ENCODE measurements around the gene MCOLN2.
"Not testable (repeated sequence)": the region's sequence is repeated elsewhere in the genome, so short reads cannot be mapped to it uniquely, and the experiment has no call there.

MCOLN2 gene

DNA sequence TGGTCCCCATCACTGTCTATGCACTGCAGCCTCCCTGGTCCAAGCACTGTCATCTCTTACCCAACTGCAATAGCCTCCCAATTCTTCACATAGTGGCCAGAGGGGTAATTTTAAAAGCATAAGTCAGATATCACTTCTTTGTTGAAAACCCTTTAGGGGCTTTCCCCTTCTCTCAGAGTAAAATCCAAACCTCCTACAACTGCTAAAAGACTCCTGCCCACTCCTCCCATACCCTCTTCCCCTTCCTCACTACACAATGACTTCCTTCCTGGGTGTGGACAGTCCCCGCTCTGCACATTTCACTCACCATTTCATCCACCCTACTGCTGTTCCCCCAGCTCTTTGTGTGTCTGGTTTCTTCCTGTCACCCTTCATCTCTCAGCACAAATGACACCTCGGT lies 8.3 kb downstream of the MCOLN2 start:
- POLR2A ChIA-PET = no interaction called here
- CTCF ChIA-PET = no interaction called here
- H3K4me1 ChIP-seq (ENCODE audit: control insufficient read depth, insufficient read depth, low read length) = no peaks in the 10 kb centered on the region

DNA sequence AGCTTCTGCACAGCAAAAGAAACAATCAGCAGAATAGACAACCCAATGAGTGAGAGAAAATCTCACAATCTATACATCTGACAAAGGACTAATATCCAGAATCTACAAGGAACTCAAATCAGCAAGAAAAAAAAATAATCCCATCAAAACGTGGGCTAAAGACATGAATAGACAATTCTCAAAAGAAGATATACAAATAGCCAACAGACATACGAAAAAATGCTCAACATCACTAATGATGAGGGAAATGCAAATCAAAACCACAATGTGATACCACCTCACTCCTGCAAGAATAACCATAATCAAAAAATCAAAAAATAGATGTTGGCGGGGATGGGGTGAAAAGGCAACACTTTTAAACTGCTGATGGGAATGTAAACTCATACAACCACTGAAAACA lies 10.4 kb downstream of the MCOLN2 start:
- CTCF ChIA-PET = interaction anchor here (0.6 kb wide), 1 partner anchor 41 kb away, joined by 3 read pairs; no protein-coding TSS in a partner anchor
- TF ChIP-seq ZNF558 (tag by site-specific recombination; IDR thresholded peaks at IDR 0.05) = peak; percentile 91
- H3K4me1 ChIP-seq (ENCODE audit: control insufficient read depth, insufficient read depth, low read length); H3K4me3 ChIP-seq (ENCODE audit: low read depth, low read length); H3K9me3 ChIP-seq (ENCODE audit: control insufficient read depth, insufficient read depth, low read depth, low read length); H3K27ac ChIP-seq (ENCODE audit: extremely low read depth, low read depth, low read length); POLR2A ChIA-PET; H3K36me3 ChIP-seq (ENCODE audit: control insufficient read depth in 2 of 2, insufficient read depth in 1 of 2, low read length in 2 of 2): not testable (repeated sequence)

More for the DNA sequence above, 8.3 kb downstream of the MCOLN2 start:
- no peak overlapping the region for H3K4me3 ChIP-seq (ENCODE audit: low read depth, low read length)
- H3K36me3 ChIP-seq (ENCODE audit: control insufficient read depth in 2 of 2, insufficient read depth in 1 of 2, low read length in 2 of 2) = no peaks in the 10 kb centered on the region
- TF ChIP-seq ZNF571 (tag by site-specific recombination; IDR thresholded peaks at IDR 0.05) (no peak), PRDM1 (tag by site-specific recombination; IDR thresholded peaks at IDR 0.05) (no peak), ZNF600 (tag by site-specific recombination; IDR thresholded peaks at IDR 0.05) (no peak), HOXC10 (CRISPR knock-in tag; IDR thresholded peaks at IDR 0.05) (no peak), KLF9 (tag by site-specific recombination; IDR thresholded peaks at IDR 0.05; ENCODE audit: low read depth) (no peak), ZNF416 (tag by site-specific recombination; IDR thresholded peaks at IDR 0.05) (no peak), ZNF560 (tag by site-specific recombination; IDR thresholded peaks at IDR 0.05; ENCODE audit: borderline replicate concordance) (no peak)
- TF ChIP-seq, protein P1, sequence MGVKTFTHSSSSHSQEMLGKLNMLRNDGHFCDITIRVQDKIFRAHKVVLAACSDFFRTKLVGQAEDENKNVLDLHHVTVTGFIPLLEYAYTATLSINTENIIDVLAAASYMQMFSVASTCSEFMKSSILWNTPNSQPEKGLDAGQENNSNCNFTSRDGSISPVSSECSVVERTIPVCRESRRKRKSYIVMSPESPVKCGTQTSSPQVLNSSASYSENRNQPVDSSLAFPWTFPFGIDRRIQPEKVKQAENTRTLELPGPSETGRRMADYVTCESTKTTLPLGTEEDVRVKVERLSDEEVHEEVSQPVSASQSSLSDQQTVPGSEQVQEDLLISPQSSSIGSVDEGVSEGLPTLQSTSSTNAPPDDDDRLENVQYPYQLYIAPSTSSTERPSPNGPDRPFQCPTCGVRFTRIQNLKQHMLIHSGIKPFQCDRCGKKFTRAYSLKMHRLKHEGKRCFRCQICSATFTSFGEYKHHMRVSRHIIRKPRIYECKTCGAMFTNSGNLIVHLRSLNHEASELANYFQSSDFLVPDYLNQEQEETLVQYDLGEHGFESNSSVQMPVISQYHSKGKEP (tag by site-specific recombination; IDR thresholded peaks at IDR 0.05) = no peak
- TF ChIP-seq, protein P2, sequence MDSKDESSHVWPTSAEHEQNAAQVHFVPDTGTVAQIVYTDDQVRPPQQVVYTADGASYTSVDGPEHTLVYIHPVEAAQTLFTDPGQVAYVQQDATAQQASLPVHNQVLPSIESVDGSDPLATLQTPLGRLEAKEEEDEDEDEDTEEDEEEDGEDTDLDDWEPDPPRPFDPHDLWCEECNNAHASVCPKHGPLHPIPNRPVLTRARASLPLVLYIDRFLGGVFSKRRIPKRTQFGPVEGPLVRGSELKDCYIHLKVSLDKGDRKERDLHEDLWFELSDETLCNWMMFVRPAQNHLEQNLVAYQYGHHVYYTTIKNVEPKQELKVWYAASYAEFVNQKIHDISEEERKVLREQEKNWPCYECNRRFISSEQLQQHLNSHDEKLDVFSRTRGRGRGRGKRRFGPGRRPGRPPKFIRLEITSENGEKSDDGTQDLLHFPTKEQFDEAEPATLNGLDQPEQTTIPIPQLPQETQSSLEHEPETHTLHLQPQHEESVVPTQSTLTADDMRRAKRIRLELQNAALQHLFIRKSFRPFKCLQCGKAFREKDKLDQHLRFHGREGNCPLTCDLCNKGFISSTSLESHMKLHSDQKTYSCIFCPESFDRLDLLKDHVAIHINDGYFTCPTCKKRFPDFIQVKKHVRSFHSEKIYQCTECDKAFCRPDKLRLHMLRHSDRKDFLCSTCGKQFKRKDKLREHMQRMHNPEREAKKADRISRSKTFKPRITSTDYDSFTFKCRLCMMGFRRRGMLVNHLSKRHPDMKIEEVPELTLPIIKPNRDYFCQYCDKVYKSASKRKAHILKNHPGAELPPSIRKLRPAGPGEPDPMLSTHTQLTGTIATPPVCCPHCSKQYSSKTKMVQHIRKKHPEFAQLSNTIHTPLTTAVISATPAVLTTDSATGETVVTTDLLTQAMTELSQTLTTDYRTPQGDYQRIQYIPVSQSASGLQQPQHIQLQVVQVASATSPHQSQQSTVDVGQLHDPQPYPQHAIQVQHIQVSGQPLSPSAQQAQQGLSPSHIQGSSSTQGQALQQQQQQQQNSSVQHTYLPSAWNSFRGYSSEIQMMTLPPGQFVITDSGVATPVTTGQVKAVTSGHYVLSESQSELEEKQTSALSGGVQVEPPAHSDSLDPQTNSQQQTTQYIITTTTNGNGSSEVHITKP (tag by site-specific recombination; IDR thresholded peaks at IDR 0.05) = peak; percentile 68
- H3K9me3 ChIP-seq (ENCODE audit: control insufficient read depth, insufficient read depth, low read depth, low read length) = no peaks in the 10 kb centered on the region
- H3K27ac ChIP-seq (ENCODE audit: extremely low read depth, low read depth, low read length) = no peak overlapping the region

DNA sequence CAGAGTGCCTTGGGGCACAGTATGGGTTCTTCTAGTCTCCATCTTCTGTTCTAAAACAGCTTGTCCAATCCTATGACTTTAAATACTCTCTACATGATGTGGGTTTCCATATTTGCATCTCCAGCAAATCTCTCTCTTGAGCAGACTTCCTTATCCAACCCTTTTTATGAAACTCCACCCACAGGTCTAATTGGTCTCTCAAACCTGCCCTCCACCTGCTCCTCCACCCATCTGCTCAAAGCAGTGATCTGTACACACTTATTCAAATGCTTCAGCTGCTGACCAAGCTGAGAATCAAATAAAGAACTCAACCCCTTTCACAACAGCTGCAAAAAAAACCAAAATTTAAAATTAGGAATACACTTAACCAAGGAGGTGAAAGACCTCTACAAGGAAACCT lies 11.5 kb downstream of the MCOLN2 start:
- no peak overlapping the region for H3K27ac ChIP-seq (ENCODE audit: extremely low read depth, low read depth, low read length)
- no peaks in the 10 kb centered on the region for H3K9me3 ChIP-seq (ENCODE audit: control insufficient read depth, insufficient read depth, low read depth, low read length)
- H3K36me3 ChIP-seq (ENCODE audit: control insufficient read depth in 2 of 2, insufficient read depth in 1 of 2, low read length in 2 of 2) = no peaks in the 10 kb centered on the region
- no peak overlapping the region for H3K4me3 ChIP-seq (ENCODE audit: low read depth, low read length)
- CTCF ChIA-PET = interaction anchor here (0.9 to 1.2 kb wide), 2 partner anchors 40 to 42 kb away, joined by 3 read pairs; no protein-coding TSS in a partner anchor
- POLR2A ChIA-PET = no interaction called here
- H3K4me1 ChIP-seq (ENCODE audit: control insufficient read depth, insufficient read depth, low read length) = no peaks in the 10 kb centered on the region
- TF ChIP-seq, protein P3, sequence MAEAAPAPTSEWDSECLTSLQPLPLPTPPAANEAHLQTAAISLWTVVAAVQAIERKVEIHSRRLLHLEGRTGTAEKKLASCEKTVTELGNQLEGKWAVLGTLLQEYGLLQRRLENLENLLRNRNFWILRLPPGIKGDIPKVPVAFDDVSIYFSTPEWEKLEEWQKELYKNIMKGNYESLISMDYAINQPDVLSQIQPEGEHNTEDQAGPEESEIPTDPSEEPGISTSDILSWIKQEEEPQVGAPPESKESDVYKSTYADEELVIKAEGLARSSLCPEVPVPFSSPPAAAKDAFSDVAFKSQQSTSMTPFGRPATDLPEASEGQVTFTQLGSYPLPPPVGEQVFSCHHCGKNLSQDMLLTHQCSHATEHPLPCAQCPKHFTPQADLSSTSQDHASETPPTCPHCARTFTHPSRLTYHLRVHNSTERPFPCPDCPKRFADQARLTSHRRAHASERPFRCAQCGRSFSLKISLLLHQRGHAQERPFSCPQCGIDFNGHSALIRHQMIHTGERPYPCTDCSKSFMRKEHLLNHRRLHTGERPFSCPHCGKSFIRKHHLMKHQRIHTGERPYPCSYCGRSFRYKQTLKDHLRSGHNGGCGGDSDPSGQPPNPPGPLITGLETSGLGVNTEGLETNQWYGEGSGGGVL (tag by site-specific recombination; IDR thresholded peaks at IDR 0.05) = no peak
- no peak for TF ChIP-seq ZSCAN30 (tag by site-specific recombination; IDR thresholded peaks at IDR 0.05)
- no peak for TF ChIP-seq ZNF768 (tag by site-specific recombination; IDR thresholded peaks at IDR 0.05)
- TF ChIP-seq ZNF416 (tag by site-specific recombination; IDR thresholded peaks at IDR 0.05) = no peak
- TF ChIP-seq IKZF3 (tag by site-specific recombination; IDR thresholded peaks at IDR 0.05) = no peak
- no peak for TF ChIP-seq ZNF19 (tag by site-specific recombination; IDR thresholded peaks at IDR 0.05; ENCODE audit: low read depth)
- no peak for TF ChIP-seq SETDB1 (IDR thresholded peaks at IDR 0.05; ENCODE audit: insufficient read length, low read length)
- no peak for TF ChIP-seq TCF7L2 (IDR thresholded peaks at IDR 0.05; ENCODE audit: borderline replicate concordance, low read depth, low read length)
- no peak for TF ChIP-seq GLIS2 (tag by site-specific recombination; IDR thresholded peaks at IDR 0.05)
- TF ChIP-seq ZNF529 (tag by site-specific recombination; IDR thresholded peaks at IDR 0.05; ENCODE audit: insufficient replicate concordance) = no peak
- no peak for TF ChIP-seq ZNF596 (tag by site-specific recombination; IDR thresholded peaks at IDR 0.05)
- TF ChIP-seq, protein P4, sequence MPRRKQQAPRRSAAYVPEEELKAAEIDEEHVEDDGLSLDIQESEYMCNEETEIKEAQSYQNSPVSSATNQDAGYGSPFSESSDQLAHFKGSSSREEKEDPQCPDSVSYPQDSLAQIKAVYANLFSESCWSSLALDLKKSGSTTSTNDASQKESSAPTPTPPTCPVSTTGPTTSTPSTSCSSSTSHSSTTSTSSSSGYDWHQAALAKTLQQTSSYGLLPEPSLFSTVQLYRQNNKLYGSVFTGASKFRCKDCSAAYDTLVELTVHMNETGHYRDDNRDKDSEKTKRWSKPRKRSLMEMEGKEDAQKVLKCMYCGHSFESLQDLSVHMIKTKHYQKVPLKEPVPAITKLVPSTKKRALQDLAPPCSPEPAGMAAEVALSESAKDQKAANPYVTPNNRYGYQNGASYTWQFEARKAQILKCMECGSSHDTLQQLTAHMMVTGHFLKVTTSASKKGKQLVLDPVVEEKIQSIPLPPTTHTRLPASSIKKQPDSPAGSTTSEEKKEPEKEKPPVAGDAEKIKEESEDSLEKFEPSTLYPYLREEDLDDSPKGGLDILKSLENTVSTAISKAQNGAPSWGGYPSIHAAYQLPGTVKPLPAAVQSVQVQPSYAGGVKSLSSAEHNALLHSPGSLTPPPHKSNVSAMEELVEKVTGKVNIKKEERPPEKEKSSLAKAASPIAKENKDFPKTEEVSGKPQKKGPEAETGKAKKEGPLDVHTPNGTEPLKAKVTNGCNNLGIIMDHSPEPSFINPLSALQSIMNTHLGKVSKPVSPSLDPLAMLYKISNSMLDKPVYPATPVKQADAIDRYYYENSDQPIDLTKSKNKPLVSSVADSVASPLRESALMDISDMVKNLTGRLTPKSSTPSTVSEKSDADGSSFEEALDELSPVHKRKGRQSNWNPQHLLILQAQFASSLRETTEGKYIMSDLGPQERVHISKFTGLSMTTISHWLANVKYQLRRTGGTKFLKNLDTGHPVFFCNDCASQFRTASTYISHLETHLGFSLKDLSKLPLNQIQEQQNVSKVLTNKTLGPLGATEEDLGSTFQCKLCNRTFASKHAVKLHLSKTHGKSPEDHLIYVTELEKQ (tag by site-specific recombination; IDR thresholded peaks at IDR 0.05; ENCODE audit: borderline replicate concordance) = no peak
- no peak for TF ChIP-seq ZIC2 (tag by site-specific recombination; IDR thresholded peaks at IDR 0.05)

Measured in HEK293 (cell line).